Activated T-helper 1 cell treated with Interleukin-2 at 50 U/mL for 16 hours (primary cell): Measurements from ENCODE around the gene RBCK1.
"Not testable (repeated sequence)": the region's sequence is repeated elsewhere in the genome, so short reads cannot be mapped to it uniquely, and the experiment has no call there.

Experiments used
- DNase-seq: peaks from one replicate; pipeline ENCODE4 v3.0.0-alpha.2; 2020; ENCODE audit warnings: low read depth

Gene RBCK1

GRCh38 chr20:437787-438486 is 29.8 kb downstream of the RBCK1 start:
- no peak for DNase-seq

GRCh38 chr20:438571-439469 is 30.7 kb downstream of the RBCK1 start:
- DNase-seq, result peak; percentile 38

DNA sequence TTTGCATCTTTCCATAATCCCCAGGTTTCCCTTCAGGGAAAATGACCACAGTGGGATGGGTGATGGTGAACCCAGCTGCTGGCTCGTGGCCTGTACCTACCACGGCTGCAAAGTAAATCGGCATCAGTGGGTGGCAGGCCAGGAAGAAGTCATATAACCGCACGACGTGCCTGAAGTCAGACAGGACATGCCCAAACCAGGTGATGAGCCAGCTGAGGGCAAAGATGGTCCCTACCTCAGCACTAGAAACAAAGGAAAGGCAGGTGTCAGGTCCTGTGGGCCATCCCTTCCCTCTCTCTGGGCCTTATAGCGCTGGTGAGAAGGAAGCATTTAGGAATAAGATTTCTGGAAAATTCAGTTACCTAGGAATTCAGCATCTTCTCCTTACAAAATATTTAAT is 32.0 kb downstream of the RBCK1 start:
- DNase-seq, result no peak

- DNase-seq, result no peak
Observed at GRCh38 chr20:440636-441035, 32.5 kb downstream of the RBCK1 start.

DNA sequence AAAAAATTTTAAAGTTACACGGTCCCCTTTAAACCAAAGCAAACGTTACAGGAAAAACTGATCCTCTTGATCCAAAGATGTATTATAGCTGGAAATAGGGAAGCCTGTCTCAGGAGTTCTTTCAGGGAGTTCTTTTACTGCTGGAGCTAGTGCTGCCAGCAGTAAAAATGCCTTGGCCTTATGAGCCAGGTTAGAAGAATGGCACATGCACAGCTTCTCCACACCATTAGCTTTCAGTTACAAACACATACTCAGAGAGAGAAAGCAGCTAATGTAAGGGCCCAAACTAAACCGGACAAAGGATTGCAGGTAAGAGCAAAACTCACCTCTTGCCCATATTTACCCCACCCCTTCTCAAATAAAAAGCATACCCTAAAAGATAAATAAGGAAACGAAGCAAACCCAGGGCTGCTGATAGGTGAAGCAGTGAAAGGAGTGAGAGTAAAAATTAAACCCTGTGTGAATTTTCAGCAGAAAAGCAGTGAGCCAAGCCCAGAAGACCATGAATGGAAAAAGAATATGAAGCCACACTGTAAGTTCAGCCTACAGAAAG is 35.2 kb downstream of the RBCK1 start:
- DNase-seq, result no peak

GRCh38 chr20:444117-444516 is 36.0 kb downstream of the RBCK1 start:
- no peak for DNase-seq

DNA sequence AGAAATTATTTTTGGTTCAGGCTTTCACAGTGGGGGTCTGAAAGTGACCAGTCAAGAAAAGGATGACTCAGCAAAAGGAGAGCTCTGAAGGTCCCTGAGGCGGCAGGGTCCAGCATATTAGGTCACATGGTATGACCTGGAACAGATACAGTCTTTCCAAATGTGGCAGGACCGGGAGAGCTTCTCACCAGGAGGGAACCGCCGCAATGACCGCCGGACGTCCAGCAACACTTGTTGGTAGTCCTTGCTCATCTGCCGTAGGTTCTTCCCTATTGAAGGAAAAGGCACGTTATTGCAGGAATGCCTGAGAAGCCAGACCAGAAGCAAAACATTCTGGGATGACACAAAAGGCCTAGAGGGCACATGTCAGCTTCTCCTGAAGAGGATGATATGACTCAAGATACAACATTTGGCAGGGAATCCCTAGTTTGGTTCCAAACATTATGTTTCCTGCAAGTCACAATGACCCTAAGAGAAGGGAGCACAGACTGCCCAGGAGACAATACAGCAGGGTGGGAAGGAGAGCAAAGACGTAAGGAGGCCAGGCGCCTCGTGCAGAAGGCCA is 36.8 kb downstream of the RBCK1 start:
- no peak for DNase-seq

GRCh38 chr20:445514-446336 is 37.6 kb downstream of the RBCK1 start:
- no peak for DNase-seq

- DNase-seq, result not testable (repeated sequence)
Observed at GRCh38 chr20:452021-452420, 43.9 kb downstream of the RBCK1 start.

- no peak for DNase-seq
Observed at GRCh38 chr20:454951-455350, 46.9 kb downstream of the RBCK1 start.

- DNase-seq, result no peak
Observed at GRCh38 chr20:458776-459175, 50.7 kb downstream of the RBCK1 start.

GRCh38 chr20:460180-460579 is 52.1 kb downstream of the RBCK1 start:
- no peak for DNase-seq

DNA sequence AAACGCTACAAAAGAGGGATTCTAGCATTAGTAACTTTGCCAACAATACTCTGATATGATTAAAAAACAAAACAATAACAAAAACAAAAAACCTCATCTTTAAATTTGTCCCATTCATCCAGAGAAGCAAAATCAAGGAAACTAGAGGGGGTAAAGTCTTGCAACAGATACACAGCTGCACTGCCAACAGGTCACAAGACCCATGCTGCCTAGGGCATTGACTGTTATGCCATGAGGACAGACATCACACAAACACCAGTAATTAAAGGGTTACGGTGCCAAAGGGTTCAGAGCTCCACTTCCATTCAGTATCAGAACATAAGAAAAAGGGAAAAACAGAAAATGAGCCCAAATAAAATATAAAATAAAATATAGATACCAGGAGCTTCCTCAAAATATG is 52.6 kb downstream of the RBCK1 start:
- DNase-seq, result no peak

DNA sequence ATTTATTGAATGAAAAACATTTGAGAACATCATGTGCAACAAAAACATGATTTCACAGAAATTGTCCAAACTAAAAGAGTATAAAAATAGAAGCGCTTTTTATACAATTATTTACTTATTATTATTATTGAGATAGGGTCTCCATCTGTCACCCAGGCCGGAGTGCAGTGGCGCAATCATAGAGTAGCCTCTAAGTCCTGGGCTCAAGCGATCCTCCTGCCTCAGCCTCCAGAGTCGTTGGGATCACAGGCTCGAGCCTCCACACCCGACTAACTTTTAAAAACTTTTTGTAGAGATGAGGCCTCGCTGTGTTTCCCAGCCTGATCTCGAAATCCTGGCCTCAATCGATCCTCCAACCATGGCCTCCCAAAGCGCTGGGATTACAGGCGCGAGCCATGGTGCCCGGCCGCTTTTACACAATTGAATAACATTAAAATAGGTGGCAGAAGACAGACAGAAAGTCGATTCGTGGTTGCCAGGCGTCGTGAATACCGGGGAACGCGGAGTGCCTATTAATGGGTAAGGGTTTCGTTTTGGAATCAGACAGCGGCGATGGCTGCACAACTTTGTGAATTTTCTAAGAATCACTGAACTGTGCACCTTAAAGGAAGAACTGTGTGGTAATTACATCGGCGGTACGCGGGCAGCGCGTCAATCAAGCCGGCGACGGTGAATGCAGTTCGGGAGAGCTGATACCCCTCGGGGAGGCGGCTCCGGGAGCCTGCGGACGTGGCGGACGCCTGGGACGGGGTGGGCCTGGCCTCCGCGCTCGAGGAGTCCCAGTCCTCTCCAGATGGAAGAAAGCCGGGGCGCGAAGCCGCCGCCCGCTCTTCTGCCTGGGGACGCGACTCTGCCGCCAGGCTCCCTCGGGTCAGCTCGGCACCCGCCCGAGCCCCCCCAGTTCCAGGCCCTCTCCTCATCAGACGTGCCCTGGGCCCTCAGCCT is 53.4 kb downstream of the RBCK1 start:
- peak; percentile 36 for DNase-seq

DNA sequence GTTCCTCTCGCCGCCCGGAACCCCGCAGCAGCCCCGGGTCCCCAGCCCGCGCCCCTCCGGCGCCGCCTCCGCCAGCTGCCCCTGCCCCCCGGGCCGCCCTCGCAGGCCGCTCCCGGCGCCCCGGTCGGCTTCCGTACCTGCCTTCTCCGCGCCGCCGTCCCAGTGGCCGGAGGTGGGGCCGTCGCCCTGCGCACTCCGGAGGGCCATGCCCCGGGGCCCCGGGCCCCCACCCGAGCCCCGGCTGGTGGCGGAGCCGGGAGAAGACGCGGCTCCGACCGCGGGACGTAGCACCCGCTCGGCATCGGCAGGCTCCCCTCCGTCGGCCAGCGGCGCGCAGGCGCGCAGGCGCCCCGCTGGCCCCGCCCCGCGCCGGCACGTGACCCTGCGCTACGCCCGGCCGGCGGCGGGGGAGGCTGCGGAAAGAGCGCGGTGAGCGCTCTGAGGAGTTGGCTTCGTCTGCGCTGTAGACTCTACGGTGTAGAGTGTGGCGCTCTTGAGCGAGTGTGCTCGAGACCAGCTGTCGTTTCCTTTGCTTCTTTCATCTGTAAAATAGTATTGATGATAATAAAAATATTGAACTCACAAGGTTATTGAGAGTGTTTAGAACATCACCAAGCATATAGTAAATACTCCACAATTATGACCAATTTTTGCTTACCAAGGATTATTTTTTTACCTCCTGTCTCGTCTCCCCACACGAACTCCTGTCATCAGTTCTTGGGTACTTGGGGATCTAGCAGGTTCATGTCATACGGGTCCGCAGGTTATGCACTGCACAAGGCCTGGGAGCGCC is 54.3 kb downstream of the RBCK1 start, which contains the start of gene TBC1D20:
Gene TBC1D20, minus strand, starts transcription at position 335 of the 793 bp plus-strand sequence. Its CDS starts 128 bp downstream, at position 207.
- peak; percentile 84 for DNase-seq

DNA sequence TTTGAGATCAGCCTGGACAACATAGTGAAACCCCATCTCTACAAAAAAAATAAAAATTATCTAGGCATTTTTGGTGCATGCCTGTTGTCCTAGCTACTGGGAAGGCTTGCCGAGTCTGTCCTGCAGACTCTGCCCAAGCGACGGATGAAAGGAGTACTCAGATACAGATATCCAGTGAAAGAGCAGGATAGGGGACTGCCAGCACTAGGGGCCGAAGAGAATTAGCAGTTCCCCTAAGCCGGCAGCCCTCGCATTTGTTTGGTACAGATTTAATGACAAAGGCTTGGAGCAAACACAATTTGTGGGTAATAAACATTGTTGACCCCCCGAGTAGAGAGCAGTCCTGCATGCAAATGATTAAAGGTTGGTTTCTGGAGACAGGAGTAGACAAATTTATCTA is 59.7 kb downstream of the RBCK1 start:
- no peak for DNase-seq

- DNase-seq, result no peak
Observed at GRCh38 chr20:469746-470490, 61.8 kb downstream of the RBCK1 start.

GRCh38 chr20:472137-472846 is 64.2 kb downstream of the RBCK1 start:
- DNase-seq, result no peak
